ENCODE measurements around the gene EMILIN3.

DNA sequence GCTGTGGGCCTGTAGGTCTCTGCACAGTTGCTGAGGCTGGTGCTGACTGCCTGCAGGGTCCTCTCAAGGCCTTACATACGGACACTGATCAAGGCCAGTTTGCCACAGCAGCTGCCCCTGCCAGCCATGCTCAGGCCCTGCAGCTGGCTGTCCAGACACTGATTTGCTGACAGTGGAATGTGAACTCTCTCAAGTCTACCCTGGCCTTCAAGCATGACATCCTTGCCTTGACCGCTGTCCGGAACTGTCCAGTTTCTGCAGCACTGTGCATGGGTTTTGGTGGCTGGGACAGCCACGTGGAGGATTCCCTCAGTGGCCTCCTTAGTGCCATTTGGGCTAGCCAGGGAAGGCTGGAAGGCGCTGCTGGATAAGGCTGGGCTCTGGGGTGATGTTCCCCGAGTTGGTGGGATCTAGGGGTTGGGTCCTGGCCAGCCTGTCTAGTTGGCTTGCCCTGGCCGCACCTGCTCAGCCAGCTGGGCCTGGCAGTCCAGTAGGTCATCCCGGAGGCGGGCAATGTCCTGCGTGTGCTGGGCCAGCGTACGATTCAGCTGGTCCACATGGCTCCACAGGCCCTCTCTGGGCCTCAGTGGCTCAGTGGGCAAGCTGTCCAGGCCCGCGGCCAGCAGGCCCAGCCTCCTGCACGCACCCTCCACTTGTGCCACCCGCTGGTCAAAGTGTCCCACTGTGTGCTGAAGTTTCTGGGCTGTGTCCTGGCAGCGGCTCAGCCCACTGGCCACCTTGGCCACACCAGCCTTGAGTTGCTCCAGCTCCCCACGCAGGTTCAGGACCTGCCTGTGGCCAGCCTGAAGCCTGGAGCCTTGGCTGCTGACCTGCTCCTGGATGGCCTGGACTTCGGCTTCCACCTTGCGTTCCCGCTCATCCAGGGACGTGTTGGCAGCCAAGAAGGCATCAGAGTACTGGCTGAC, 5.5 kb downstream of the EMILIN3 start:
- TF ChIP-seq, protein P1, sequence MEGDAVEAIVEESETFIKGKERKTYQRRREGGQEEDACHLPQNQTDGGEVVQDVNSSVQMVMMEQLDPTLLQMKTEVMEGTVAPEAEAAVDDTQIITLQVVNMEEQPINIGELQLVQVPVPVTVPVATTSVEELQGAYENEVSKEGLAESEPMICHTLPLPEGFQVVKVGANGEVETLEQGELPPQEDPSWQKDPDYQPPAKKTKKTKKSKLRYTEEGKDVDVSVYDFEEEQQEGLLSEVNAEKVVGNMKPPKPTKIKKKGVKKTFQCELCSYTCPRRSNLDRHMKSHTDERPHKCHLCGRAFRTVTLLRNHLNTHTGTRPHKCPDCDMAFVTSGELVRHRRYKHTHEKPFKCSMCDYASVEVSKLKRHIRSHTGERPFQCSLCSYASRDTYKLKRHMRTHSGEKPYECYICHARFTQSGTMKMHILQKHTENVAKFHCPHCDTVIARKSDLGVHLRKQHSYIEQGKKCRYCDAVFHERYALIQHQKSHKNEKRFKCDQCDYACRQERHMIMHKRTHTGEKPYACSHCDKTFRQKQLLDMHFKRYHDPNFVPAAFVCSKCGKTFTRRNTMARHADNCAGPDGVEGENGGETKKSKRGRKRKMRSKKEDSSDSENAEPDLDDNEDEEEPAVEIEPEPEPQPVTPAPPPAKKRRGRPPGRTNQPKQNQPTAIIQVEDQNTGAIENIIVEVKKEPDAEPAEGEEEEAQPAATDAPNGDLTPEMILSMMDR (IDR thresholded peaks at IDR 0.05; ENCODE audit: poor library complexity): no peak
- TF ChIP-seq EZH2phosphoT487 (IDR thresholded peaks at IDR 0.05; ENCODE audit: low read depth, severe bottlenecking, unreplicated experiment) (no peak), EZH2 (IDR thresholded peaks at IDR 0.05; ENCODE audit: borderline replicate concordance) (no peak)
